ENCODE measurements around the gene WNT7A. TPM values are rescaled to one million over a fixed set of nuclear protein-coding genes. Genes with fewer than 3 reads are reported as not detected.

WNT7A gene
- total and polyA plus RNA-seq, 2 donors (not counting 3 experiments of a cell fraction or from before 2014, with no cell fraction given), result not detected

GRCh38 chr3:13894807-13895154 is 14.9 kb upstream of the WNT7A start:
- no peak for FAIRE-seq
- no peaks in the 10 kb centered on the region for H3K79me2 ChIP-seq (ENCODE audit: control insufficient read depth, insufficient read depth, low read length)
- H3K27ac ChIP-seq (ENCODE audit: insufficient read depth, low read depth, low read length), result no peak overlapping the region
- ChIA-PET CTCF (no interaction called here), POLR2A (no interaction called here)
- H3K9me3 ChIP-seq (replicated peaks; ENCODE audit: control insufficient read depth, insufficient read depth, low read length), result no peaks in the 10 kb centered on the region
- intact Hi-C loops (cut with micrococcal nuclease) (loop anchor here (1.0 to 10.0 kb wide), 4 partner anchors 250 to 566 kb away; partner anchors contain the start of genes LSM3, SLC6A6 and XPC), dilution Hi-C loops (cut with MboI; ENCODE audit: extremely low pct_ligation_motif_present, low sequenced_read_pairs) (no loop called here)
- no peaks in the 10 kb centered on the region for H3K36me3 ChIP-seq (ENCODE audit: control insufficient read depth in 2 of 2, extremely low read depth in 1 of 2, insufficient read depth in 2 of 2, low read length in 2 of 2)
- no peaks in the 10 kb centered on the region for H4K20me1 ChIP-seq (replicated peaks; ENCODE audit: control insufficient read depth, extremely low read depth, insufficient read depth, low read length)
- H2AFZ ChIP-seq (ENCODE audit: low read depth, low read length), result peak overlapping the region; percentile 90
- BruUV-seq (replicated peaks), result no TSS peak
- no peaks in the 10 kb centered on the region for H3K9me1 ChIP-seq (replicated peaks; ENCODE audit: control insufficient read depth, extremely low read depth, insufficient read depth, low read length)
- no peak for DNase-seq (ENCODE audit: low read depth, low spot score)
- TF ChIP-seq FOS (IDR thresholded peaks at IDR 0.05; ENCODE audit: borderline replicate concordance, insufficient read depth, low read length), result no peak
- TF ChIP-seq MYC (IDR thresholded peaks at IDR 0.05; ENCODE audit: low read depth, low read length), result no peak
- TF ChIP-seq, protein P1, sequence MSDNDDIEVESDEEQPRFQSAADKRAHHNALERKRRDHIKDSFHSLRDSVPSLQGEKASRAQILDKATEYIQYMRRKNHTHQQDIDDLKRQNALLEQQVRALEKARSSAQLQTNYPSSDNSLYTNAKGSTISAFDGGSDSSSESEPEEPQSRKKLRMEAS (IDR thresholded peaks at IDR 0.05; ENCODE audit: insufficient read depth, insufficient read length), result no peak
- no peak for TF ChIP-seq CTCF (IDR thresholded peaks at IDR 0.05; ENCODE audit: extremely low read depth in 1 of 2, insufficient read depth in 1 of 2, low read depth in 1 of 2, low read length in 2 of 2)
- TF ChIP-seq POLR2AphosphoS5 (IDR thresholded peaks at IDR 0.05; ENCODE audit: insufficient read depth, low read depth, low read length), result no peak
- no peak for TF ChIP-seq JUN (IDR thresholded peaks at IDR 0.05; ENCODE audit: borderline replicate concordance, insufficient read depth, insufficient read length, low read depth)
- TF ChIP-seq POLR2A (IDR thresholded peaks at IDR 0.05; ENCODE audit: low read depth, low read length), result no peak
- TF ChIP-seq GATA2 (IDR thresholded peaks at IDR 0.05; ENCODE audit: insufficient read depth, insufficient read length, low read depth, low read length), result no peak
- no peak for TF ChIP-seq EZH2 (IDR thresholded peaks at IDR 0.05; ENCODE audit: borderline replicate concordance, low read depth, low read length, severe bottlenecking)
- no peak overlapping the region for H3K9ac ChIP-seq (replicated peaks; ENCODE audit: extremely low read depth, insufficient read depth, low read length)
- no peaks in the 10 kb centered on the region for H3K27me3 ChIP-seq (ENCODE audit: control insufficient read depth in 2 of 2, insufficient read depth in 2 of 2, low read length in 2 of 2)
- peaks cover 8% of the 10 kb centered on the region for H3K4me1 ChIP-seq (ENCODE audit: control insufficient read depth, extremely low read depth, insufficient read depth, low read length)
- peak overlapping the region; percentile 7 for H3K4me2 ChIP-seq (ENCODE audit: insufficient read depth, low read length)
- peak overlapping the region in 1 of 3 experiments; percentile 54 for H3K4me3 ChIP-seq (replicated peaks in 1 of 3; ENCODE audit: insufficient read depth in 1 of 3, low read depth in 1 of 3, low read length in 3 of 3)
